MG63 (cell line): ENCODE results near the gene MTMR3. TPM values are rescaled to one million over a fixed set of nuclear protein-coding genes. Genes with fewer than 3 reads are reported as not detected.

ENCODE experiments used
- DNase-seq: peaks from one replicate; pipeline ENCODE4 v3.0.0-alpha.2; 2020
- H3K27me3 ChIP-seq: fragments of 250-450 bp; sonication (Bioruptor Pico); 2 replicates; pipeline ENCODE4 v1.5.1; 2020; ENCODE audit warnings: mild to moderate bottlenecking, moderate library complexity
- H3K36me3 ChIP-seq: fragments of 250-450 bp; sonication (Bioruptor Pico); 2 replicates; pipeline ENCODE4 v1.5.1; 2020; ENCODE audit warnings: mild to moderate bottlenecking, moderate library complexity
- H3K4me3 ChIP-seq: fragments of 250-450 bp; sonication (Bioruptor Pico); 2 replicates; pipeline ENCODE4 v1.5.1; 2020; ENCODE audit warnings: mild to moderate bottlenecking, moderate library complexity
- H3K9me3 ChIP-seq: fragments of 250-450 bp; sonication (Bioruptor Pico); 2 replicates; pipeline ENCODE4 v1.5.1; 2020; ENCODE audit warnings: mild to moderate bottlenecking, moderate library complexity
- total RNA-seq: library from RNA; depleted of rRNA; stranded (reverse); fragments of >200 nt; shearing (Covaris generic); gene quantifications from 2 replicates; pipeline ENCODE4 v1.2.3, GENCODE V29; 2014; ENCODE audit warnings: low replicate concordance

Gene MTMR3
- total RNA-seq, 1 experiment from 2014 or later, result 12.9 TPM

GRCh38 chr22:30017375-30018223 is 134.6 kb downstream of the MTMR3 start:
- no peak for DNase-seq
- Histone ChIP-seq H3K4me3 (no peak overlapping the region), H3K27me3 (no peaks in the 10 kb centered on the region), H3K36me3 (peaks cover 30% of the 10 kb centered on the region), H3K9me3 (no peaks in the 10 kb centered on the region)

GRCh38 chr22:30020511-30020910 is 137.5 kb downstream of the MTMR3 start:
- no peak for DNase-seq
- peaks cover 40% of the 10 kb centered on the region for H3K36me3 ChIP-seq
- no peaks in the 10 kb centered on the region for H3K27me3 ChIP-seq
- no peak overlapping the region for H3K4me3 ChIP-seq
- no peaks in the 10 kb centered on the region for H3K9me3 ChIP-seq

GRCh38 chr22:30021338-30021737 is 138.4 kb downstream of the MTMR3 start:
- H3K36me3 ChIP-seq, result peaks cover 39% of the 10 kb centered on the region
- H3K4me3 ChIP-seq, result no peak overlapping the region
- no peak for DNase-seq
- no peaks in the 10 kb centered on the region for H3K27me3 ChIP-seq
- H3K9me3 ChIP-seq, result no peaks in the 10 kb centered on the region

- Histone ChIP-seq H3K27me3 (no peaks in the 10 kb centered on the region), H3K4me3 (no peak overlapping the region), H3K36me3 (peaks cover 32% of the 10 kb centered on the region), H3K9me3 (no peaks in the 10 kb centered on the region)
- DNase-seq, result no peak
Observed at GRCh38 chr22:30021881-30022619, 139.1 kb downstream of the MTMR3 start.

GRCh38 chr22:30023099-30023660 is 140.2 kb downstream of the MTMR3 start:
- DNase-seq, result no peak
- Histone ChIP-seq H3K9me3 (no peaks in the 10 kb centered on the region), H3K36me3 (peaks cover 27% of the 10 kb centered on the region), H3K27me3 (no peaks in the 10 kb centered on the region), H3K4me3 (no peak overlapping the region)

GRCh38 chr22:30024231-30024630 is 141.3 kb downstream of the MTMR3 start:
- H3K4me3 ChIP-seq, result no peak overlapping the region
- H3K9me3 ChIP-seq, result no peaks in the 10 kb centered on the region
- no peak for DNase-seq
- no peaks in the 10 kb centered on the region for H3K27me3 ChIP-seq
- peaks cover 25% of the 10 kb centered on the region for H3K36me3 ChIP-seq

- no peaks in the 10 kb centered on the region for H3K27me3 ChIP-seq
- peaks cover 25% of the 10 kb centered on the region for H3K36me3 ChIP-seq
- H3K9me3 ChIP-seq, result no peaks in the 10 kb centered on the region
- no peak for DNase-seq
- no peak overlapping the region for H3K4me3 ChIP-seq
Observed at GRCh38 chr22:30025221-30025620, 142.2 kb downstream of the MTMR3 start.

GRCh38 chr22:30026756-30027155 is 143.8 kb downstream of the MTMR3 start:
- H3K36me3 ChIP-seq, result peaks cover 15% of the 10 kb centered on the region
- no peak for DNase-seq

GRCh38 chr22:30027169-30027568 is 144.2 kb downstream of the MTMR3 start:
- Histone ChIP-seq H3K4me3 (no peak overlapping the region), H3K36me3 (peaks cover 15% of the 10 kb centered on the region), H3K9me3 (no peaks in the 10 kb centered on the region), H3K27me3 (no peaks in the 10 kb centered on the region)
- DNase-seq, result no peak

More at GRCh38 chr22:30026756-30027155, 143.8 kb downstream of the MTMR3 start:
- Histone ChIP-seq H3K27me3 (no peaks in the 10 kb centered on the region), H3K4me3 (no peak overlapping the region), H3K9me3 (no peaks in the 10 kb centered on the region)

- no peaks in the 10 kb centered on the region for H3K9me3 ChIP-seq
- no peak overlapping the region for H3K4me3 ChIP-seq
- H3K36me3 ChIP-seq, result peaks cover 13% of the 10 kb centered on the region
- no peaks in the 10 kb centered on the region for H3K27me3 ChIP-seq
- DNase-seq, result no peak
Observed at GRCh38 chr22:30027791-30028190, 144.8 kb downstream of the MTMR3 start.

GRCh38 chr22:30028731-30029130 is 145.8 kb downstream of the MTMR3 start:
- H3K27me3 ChIP-seq, result no peaks in the 10 kb centered on the region
- no peaks in the 10 kb centered on the region for H3K9me3 ChIP-seq
- H3K36me3 ChIP-seq, result peaks cover 10% of the 10 kb centered on the region
- H3K4me3 ChIP-seq, result no peak overlapping the region
- no peak for DNase-seq

- H3K9me3 ChIP-seq, result no peaks in the 10 kb centered on the region
Observed at GRCh38 chr22:30029512-30029911, 146.5 kb downstream of the MTMR3 start.

GRCh38 chr22:30030329-30030728 is 147.4 kb downstream of the MTMR3 start:
- H3K9me3 ChIP-seq, result no peaks in the 10 kb centered on the region
- peaks cover 4% of the 10 kb centered on the region for H3K36me3 ChIP-seq
- H3K4me3 ChIP-seq, result no peak overlapping the region
- H3K27me3 ChIP-seq, result no peaks in the 10 kb centered on the region
- no peak for DNase-seq

More at GRCh38 chr22:30029512-30029911, 146.5 kb downstream of the MTMR3 start:
- Histone ChIP-seq H3K4me3 (no peak overlapping the region), H3K27me3 (no peaks in the 10 kb centered on the region), H3K36me3 (peaks cover 7% of the 10 kb centered on the region)
- DNase-seq, result no peak

- H3K27me3 ChIP-seq, result no peaks in the 10 kb centered on the region
- H3K4me3 ChIP-seq, result no peak overlapping the region
- no peaks in the 10 kb centered on the region; the same call in none of the 2 replicates for H3K36me3 ChIP-seq
- DNase-seq, result no peak
- H3K9me3 ChIP-seq, result no peaks in the 10 kb centered on the region
Observed at GRCh38 chr22:30031328-30031727, 148.4 kb downstream of the MTMR3 start.

GRCh38 chr22:30031764-30032455 is 148.9 kb downstream of the MTMR3 start:
- Histone ChIP-seq H3K4me3 (no peak overlapping the region), H3K9me3 (no peaks in the 10 kb centered on the region), H3K36me3 (no peaks in the 10 kb centered on the region; the same call in none of the 2 replicates), H3K27me3 (no peaks in the 10 kb centered on the region)
- no peak for DNase-seq

GRCh38 chr22:30033137-30033536 is 150.2 kb downstream of the MTMR3 start:
- Histone ChIP-seq H3K4me3 (no peak overlapping the region), H3K36me3 (no peaks in the 10 kb centered on the region; the same call in 1 of the 2 replicates), H3K27me3 (no peaks in the 10 kb centered on the region), H3K9me3 (no peaks in the 10 kb centered on the region)
- DNase-seq, result no peak

- Histone ChIP-seq H3K4me3 (no peak overlapping the region), H3K36me3 (no peaks in the 10 kb centered on the region), H3K9me3 (no peaks in the 10 kb centered on the region), H3K27me3 (no peaks in the 10 kb centered on the region)
- no peak for DNase-seq
Observed at GRCh38 chr22:30033901-30034300, 150.9 kb downstream of the MTMR3 start.
